Left forelimb (tissue), 1 donor: ENCODE results near the gene NKD1.

Experiments
- DNase-seq: peaks from one replicate; pipeline ENCODE4 v3.0.0-alpha.2; 2018; ENCODE audit warnings: low spot score

Gene NKD1

DNA sequence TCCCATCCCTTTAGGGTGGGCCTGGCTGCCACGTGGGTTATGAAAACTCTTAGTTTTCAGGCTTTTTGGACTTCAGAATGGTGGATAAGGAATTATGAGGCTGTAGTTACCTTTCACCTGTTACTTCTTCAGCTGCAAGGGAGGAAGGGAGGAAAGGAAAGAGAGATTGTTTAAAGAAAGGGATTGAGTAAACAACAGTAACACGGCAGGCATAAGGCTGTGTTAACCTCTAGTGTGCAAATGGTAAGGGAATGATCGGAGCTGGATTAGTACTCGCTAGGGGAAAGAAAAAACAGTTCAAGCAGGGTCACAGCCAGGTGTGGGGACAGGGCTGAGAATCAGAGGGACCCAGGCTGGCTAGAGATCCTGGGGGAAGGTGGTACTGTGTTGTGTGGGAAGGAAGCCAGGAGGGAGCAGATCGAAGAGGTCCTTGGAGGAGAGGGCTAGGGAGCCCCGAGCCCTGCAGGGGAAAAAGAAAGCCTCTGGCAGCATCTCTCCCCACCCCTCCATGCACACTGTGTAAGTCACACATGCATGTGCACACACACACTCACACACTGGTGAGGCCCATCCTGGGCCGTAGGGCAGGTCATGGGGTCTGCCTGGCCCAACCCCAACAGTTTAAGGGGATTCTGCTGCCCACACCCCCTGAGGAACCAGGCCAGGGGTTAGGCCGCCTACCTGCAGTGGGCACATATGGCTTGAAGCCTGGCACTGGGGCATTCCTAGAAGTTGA is 83.2 kb downstream of the NKD1 start:
- DNase-seq = no peak

DNA sequence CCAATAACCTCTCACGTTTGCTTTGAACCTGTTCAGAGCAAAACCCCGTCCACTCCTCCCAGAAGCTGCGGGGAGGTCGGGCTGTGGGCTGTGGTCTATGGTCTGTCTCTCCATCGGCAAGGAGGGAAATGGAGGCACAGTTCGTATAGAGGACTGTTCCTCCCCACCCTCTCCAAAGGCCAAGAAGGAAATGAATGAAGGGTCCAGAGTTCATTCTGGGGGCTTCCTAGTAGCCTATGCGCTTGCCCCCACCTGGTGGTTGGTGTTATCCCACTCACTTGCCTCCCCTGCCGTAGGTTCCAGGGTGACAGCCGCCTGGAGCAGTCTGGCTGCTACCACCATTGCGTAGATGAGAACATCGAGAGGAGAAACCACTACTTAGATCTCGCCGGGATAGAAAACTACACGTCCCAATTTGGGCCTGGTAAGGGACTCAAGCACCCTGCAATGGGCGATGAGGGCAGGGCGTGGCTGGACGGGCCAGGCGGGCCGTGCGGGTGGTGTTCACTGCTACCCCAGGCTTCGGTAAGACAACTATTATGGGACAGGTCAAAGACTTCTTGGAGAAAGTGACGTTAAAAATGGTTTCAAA is 83.9 kb downstream of the NKD1 start:
- DNase-seq = no peak

DNA sequence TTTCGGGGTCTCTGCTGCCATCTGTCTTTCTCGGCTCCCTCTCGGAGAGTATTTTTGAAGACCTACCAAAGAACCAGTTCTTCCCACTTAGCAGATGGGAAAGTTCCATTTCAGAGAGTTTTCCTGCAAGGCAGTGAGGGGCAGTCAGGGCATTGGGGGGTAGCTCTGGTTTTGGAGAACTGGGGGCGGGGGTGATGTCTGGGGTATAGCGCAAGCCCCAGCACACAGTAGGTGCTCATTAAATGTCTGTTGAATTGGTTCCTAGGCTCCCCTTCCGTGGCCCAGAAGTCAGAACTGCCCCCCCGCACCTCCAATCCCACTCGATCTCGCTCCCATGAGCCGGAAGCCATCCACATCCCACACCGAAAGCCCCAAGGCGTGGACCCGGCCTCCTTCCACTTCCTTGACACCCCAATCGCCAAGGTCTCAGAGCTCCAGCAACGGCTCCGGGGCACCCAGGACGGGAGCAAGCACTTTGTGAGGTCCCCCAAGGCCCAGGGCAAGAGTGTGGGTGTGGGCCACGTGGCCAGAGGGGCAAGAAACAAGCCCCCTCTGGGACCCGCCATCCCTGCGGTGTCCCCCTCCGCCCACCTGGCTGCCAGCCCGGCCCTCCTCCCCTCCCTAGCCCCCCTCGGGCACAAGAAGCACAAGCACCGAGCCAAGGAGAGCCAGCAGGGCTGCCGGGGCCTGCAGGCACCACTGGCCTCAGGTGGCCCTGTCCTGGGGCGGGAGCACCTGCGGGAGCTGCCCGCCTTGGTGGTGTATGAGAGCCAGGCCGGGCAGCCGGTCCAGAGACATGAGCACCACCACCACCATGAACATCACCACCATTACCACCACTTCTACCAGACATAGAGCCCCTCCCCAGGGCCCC is 85.0 kb downstream of the NKD1 start:
- DNase-seq = no peak

DNA sequence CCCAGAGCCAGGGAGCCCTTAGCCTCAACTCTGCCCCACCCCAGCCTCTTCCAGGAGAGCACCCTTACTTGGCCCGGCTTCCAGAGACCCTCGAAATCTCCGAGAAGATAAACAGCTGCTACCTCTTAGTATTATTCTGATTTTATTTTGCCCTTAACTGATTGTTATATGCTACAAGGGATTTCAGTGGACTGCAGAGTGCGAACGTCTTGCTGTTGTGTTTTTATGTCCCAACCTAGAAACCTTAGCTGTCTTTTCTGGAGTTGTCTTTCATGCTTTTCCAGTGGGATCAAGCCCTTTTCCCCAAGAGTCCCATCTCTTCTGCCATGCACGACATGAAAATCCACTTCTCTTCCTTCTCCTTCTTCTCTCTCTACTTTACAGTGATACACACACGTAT is 85.9 kb downstream of the NKD1 start:
- DNase-seq = no peak

DNA sequence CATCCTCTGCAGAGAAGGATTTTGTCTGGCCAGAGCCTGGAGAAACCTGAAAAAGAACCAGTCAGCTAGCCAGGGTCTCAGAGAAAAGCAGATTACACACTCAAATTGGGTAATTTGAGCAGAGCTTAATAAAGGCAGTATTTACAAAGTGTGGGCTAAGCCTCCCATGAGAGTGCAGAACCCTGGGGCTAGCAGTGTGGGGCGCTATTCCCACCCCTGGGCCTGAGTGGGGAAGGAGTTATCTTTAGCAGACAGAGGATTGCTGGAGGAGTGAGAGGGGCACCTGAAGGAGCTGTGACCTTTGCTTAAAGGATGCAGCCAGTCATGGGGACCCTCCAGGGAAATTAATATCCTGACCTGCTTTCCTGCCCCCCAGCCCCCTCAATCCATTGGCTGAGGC is 86.8 kb downstream of the NKD1 start:
- DNase-seq = no peak

DNA sequence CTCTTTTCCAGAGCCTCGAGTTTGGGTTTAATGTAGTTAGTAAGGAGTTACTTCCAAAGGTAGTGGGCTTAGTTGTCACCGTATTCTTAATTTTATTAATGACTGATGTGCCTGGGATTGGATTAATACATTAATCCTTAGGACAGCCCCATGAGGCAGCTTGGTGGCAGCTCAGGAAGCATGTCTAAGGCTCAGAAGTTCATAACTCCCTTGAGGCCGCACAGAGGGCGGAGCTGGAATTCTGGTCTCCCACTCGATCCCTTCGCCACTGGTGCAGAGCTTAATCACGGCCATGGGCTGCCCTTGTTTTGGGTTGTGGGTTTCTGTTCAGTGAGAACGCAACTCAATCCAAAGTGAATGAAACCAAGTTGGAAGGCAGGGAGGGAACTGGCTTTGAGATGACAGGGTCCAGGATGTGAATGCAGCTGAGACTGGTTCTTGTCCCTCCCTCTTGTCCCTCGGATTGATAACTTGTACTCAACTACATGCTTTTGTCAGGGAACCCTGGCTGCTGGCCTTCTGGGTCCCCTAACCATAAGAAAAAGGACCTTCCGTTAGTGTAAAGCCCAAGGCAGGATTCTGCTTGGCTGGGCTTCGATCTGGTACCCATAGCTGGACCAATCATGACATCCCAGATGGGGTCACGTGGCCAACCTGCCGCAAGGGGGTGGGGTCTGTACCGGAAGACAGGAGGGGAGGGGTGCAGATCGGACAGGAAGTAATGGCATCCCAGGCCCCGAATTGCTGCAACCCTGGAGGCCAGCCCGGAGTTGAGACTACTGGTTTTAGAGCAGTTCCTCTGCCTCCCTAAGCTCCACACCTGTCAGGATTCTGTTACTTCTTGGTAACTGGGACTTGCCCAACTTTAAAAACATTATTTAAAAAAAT is 87.6 kb downstream of the NKD1 start:
- no peak for DNase-seq

DNA sequence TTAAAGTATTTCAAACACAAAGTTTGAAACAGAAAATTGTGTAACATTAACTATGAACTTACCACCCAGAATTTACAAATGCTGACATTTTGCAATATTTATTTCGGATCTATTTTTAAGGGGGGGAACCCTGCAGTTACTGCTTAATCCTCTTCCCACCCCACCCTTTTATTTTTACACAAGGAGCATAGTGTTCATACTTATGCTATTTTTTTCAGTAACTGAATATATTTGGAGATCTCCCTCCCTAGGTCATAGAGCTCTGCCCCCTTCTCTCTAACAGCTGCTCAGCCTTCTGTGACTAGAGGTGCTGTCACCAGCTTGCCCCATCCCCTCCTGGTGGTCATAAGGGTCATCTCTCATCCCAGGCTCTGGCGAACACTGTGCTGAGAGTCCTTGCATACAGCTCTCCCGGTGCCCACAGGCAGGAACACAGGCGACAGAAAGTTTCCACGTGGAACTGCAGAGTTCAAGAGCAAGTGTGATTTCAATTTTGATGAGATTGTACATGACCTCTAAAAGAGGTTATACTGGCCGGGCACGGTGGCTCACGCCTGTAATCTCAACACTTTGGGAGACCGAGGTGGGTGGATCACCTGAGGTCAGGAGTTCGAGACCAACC is 88.7 kb downstream of the NKD1 start:
- DNase-seq = no peak

DNA sequence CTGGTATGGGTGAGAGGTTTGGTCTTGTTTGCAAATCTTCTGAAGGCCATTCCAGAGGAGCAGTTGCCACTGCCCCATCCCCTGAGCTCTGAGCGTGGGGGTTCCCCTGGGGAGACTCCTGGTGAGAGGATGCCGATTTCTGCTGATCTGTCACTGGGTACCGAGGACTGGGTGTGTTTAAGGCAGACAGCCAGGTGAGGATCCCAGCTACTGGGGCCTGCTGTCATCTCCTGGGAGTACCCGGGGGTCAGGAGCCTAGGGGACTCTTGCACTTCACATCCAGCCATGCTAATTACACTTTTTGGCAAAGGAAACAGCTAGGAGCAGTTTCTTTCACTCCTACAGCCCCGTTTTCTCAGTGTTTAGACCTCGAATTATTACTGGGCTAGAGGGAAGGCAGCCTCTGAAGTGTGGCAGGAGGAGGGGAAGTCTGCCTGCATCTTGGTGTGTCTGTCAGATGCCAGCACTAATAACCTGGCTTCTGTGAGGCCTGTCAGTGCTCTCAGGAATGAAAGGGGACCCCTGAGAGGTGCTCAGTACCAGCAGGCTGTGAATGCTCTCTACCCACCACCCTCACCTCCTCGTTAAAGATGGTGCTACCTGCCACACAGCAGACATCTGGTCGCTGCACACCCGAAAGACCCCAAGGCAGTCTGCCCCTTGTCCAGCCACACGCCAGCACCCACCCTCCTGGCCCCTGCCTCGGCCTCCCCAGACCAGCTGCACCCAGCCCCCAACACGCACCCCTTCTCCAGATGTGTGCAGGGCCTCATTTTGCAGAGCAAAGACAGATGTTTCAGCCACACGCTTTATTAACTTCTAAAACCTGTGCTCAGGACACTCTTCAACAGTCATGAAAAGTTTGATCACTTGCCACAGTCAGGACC is 89.8 kb downstream of the NKD1 start:
- DNase-seq = no peak

DNA sequence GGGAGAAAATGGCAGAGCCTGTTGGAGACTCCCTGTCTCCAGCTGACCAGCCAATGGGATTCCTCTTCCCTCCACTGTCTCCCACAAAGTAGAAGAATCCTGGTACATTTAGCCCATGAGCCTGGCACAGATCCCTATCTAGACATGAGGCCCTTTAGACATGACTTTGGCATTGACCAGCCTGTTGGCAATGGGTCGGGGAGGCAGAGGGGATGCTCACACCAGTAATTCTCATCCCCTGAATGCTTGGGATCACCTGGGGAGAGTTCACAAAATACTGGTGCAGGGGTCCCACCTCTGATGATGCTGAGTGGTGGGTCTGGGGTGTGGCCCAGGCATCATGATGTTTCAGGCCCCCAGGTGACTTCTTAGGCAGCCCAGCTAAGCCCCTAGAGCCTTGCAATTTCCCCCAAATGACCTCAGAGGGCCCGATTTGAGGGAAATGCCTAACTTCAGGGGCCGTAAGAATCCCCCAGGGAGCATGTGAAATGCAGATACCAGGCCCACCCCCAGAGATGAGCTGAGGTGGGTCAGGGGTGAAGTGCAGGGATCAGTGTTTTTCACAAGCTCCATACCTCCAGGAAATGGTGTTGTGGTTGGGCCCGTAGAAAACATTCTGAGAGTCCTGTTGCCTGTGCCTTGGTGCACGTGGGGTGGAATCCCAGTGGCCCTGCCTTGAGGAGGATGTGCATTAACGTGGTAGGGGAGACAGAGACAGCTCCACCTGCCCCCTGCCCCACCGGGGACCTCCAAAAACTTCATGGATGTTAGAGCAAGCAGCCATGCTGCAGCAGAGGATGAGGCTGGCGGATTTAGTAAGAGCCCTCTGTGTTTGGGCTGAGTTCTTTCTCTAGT is 90.8 kb downstream of the NKD1 start:
- DNase-seq = no peak

DNA sequence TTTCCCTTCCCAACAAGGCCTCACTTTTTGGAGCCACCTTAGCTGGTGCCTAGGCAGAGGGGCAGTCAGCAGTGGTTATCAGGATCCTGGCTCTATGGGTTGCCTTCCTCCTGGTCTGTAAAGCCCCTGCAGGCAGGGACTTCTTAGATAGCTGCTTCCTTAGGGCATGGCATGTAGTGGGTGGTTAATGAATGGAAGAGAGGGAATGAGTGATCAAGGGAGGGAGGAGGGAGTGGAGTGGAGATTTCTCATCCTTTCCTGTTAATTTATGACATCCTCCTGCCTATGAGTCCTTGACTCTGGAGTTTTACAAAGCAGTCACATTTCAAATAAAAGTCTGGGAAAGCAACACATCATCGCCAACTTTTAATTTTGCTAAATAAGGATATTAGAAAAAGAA is 92.2 kb downstream of the NKD1 start:
- no peak for DNase-seq

DNA sequence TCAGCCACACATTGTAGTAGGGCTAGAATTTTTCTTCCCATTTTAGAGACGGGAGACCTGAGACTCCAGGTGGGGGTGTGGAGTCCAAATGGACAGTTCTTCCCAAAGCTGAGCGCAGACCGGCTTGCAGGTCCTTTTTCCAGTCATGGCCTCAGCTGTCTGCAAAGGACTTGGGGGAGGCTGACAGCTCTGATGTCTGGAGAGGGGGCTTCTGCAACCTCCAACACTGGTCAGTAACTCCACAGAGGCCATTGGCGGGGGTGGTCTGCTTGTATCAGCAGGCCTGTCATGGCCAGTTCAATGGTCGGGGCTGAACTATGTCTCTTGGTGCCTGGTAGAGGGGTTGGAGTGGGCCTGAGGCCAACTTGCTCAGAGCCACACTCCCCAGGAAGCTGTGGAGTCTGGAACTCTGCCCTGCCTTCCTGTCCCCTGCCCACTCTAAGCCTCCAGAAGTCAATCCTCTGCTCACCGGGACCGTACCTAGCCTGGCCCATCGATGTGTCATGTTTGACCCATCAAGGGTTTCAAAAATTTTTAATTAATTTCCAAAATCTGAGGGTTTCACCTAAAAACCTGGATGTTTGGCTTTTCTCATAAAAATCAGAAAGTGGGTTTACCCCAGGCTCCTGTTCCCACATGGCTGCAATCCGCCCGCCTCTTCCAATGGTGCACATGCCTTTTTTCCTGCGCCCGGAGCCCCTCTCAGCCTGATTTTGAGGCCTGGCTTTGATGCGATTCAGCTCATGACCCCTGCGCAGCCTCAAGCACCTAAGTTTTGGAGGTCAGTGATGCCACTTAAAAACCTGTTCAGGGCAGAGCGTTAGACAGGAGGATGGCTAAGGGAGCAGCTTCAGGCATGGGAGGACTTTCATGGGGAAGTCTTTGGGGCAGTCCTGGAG is 93.0 kb downstream of the NKD1 start:
- no peak for DNase-seq

DNA sequence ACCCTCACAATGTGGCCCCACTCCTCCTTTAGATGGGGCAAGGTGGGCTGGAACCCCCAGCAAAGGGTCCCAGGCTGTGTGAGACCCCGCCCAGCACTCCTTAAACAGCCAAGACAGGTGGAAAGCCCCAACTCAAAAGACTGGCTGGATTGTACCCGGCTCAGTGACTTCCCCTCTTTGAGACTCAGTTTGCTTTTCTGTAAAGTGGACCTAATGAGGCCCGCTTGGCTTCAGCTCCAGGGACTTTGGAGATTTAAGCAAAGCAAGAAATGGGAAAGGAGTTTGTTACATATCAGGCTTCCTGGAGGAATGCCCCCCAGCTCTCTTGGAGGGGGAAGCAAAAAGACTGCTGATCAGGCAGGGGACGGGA is 93.6 kb downstream of the NKD1 start:
- no peak for DNase-seq

DNA sequence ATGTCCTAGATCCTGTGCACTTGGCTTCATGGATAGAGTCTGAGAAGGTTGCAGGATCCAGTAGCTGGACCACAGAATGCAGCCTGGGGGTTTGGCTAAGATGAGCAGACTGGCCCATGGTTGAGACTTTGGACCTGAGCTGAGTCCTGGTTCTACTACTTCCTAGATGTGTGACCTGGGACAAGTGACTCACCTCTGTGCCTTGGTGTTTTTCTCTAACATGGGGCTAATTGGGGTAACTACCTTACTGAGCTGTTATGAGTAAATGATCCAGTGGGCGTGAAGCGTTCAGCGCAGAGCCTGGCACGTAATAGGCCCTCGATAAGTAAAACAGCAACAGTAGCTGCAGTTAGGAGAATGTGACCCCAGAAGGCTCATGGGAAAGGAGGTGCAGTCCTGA is 94.2 kb downstream of the NKD1 start:
- no peak for DNase-seq

DNA sequence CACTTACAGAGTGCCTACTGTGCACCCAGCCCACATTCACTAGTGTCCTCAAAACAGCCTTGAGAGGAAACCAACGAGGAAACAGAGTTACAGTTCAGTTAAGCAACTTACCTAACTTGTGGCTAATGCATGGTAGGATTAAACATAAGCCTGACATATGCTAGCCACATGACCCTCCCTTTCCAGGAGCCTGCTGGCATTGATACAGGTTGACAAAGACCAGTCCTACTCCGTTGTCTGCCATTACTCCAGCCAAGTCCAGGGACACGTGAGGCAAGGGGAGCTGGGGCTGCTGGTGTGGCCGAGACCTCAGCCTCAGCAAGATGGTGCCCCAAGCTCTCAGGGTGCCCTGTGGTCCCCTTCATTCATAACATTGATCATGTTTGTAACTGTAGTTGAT is 95.0 kb downstream of the NKD1 start:
- no peak for DNase-seq

DNA sequence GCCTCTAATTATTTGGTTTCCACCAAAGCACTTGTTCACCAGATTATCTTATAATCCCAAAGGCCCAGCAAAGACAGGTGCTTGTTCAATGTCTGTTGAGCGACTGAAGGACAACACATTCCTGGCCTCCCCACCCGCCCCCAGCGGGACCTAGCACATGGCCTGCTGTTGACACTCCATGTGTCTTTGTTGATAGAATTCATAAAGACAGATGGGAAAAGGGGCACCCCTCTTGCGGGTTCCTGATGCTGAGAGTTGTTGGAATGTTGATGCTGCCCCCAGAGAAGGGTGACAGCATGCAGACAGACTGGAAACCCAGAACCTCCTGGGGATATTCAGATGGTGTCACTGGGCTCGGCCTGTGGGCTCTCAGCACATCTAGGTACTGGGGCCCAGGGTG is 96.0 kb downstream of the NKD1 start:
- DNase-seq = no peak

DNA sequence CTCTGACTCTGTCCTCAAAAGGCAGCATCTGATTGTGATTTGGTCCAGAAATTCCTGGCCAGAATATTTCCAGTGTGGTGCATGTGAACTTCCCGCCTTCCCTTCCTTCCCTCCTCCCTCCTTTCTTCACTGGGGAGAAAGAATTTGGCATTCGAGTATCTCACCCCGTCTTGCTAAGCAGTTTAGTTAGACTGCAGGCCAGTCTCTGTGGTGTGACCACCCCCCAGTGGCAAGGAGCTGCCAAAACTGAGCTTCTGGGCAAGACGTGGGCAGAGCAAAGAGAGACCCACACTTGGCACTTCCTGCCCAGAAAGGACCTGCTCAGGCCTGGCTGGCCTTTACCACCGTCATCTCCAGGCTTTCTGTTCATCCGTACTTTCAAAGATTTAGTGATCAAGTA is 96.5 kb downstream of the NKD1 start:
- DNase-seq = no peak

DNA sequence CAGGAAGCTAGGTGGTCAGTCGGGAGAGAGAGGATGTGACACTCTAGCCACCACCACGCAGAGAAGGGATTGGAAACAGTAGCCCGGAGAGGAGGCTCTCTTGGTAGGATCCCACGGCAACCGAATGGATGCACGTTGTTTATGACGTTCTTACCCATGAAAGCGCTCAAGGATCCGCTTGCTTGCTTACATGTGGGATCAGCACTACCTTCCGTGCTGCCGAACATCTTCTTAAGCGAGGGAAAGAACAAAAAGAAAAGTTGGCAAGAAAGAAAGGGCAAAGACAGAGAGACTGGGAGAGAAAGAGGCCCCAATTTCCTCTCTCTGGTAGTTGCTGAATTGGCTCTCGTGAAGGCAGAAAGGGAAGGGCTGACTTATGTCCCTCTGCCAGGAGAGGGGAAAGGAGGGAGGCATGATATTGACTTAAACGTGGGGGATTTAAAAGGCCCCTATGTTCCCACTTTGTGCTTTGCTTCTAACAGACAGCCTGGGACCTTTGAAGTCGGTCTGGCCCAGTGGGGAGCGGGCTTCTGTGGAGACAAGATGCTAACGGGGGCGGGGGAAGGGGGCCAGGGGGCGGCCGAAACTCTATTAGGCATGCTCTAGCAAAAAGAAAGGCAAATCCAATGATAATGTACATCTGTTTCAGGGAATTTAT is 97.5 kb downstream of the NKD1 start:
- no peak for DNase-seq

DNA sequence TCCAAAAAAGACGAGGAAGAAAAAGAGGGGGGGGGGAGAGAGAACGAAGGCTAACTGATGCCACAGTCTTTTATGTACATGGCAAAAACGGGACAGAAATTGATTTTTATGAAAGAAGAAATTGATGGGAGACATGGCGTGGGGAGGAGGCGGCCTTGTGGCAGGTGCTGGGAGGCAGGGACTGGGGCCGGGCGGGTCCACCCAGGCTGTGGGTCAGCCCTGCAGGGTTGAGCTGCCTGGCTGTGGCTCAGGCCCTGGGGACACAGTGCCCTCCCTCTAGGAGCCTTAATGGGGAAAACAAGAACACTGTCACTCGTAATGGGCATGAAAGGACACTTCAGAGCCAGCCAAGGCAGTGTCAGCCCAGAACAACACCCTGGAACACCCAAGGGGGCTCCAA is 98.1 kb downstream of the NKD1 start:
- DNase-seq = no peak
